Prostate gland (tissue), 2 donors: ENCODE results near the gene CDH13. TPM values are rescaled to one million over a fixed set of nuclear protein-coding genes. Genes with fewer than 3 reads are reported as not detected.

Source experiments
- DNase-seq: peaks from one replicate; pipeline ENCODE4 v3.0.0-alpha.2; 2019; ENCODE audit warnings: low spot score
- H3K27ac ChIP-seq, 2 donors: fragments of 200-600 bp; sonication (generic); 2 replicates each; pipeline ENCODE4 v1.5.1; 2017 to 2019
- H3K27me3 ChIP-seq: fragments of 200-600 bp; sonication (generic); replicated peaks from 2 replicates; pipeline ENCODE4 v1.5.1; 2019; ENCODE audit not compliant: insufficient read depth
- H3K36me3 ChIP-seq, 2 donors: fragments of 200-600 bp; sonication (generic); 1 replicate in 1 of 2; 2 replicates in 1 of 2; pipeline versions ENCODE4 v1.5.1 to v1.8.1; 2017 to 2019
- H3K4me1 ChIP-seq: fragments of 200-600 bp; sonication (generic); replicated peaks from 2 replicates; pipeline ENCODE4 v1.5.1; 2019
- H3K4me3 ChIP-seq, 2 donors: fragments of 200-600 bp; sonication (generic); 2 replicates each; pipeline ENCODE4 v1.5.1; 2017 to 2019
- H3K9me3 ChIP-seq: fragments of 200-600 bp; sonication (generic); 2 replicates; pipeline ENCODE4 v1.5.1; 2017
- CTCF ChIP-seq, 4 experiments: fragments of 200-600 bp in 2 of 4; fragments of 450-650 bp in 2 of 4; sonication (generic) in 2 of 4; IDR thresholded peaks; 1 replicate in 3 of 4; 2 replicates in 1 of 4; pipeline ENCODE4 v1.5.1; 2016 to 2019; ENCODE audit warnings: antibody characterized with exemption in 4 of 4, mild to moderate bottlenecking in 2 of 4, moderate library complexity in 2 of 4
- POLR2A ChIP-seq: fragments of 450-650 bp; IDR thresholded peaks from one replicate; pipeline ENCODE4 v1.6.1; 2016; ENCODE audit warnings: antibody characterized with exemption, mild to moderate bottlenecking
- POLR2AphosphoS5 ChIP-seq: sonication (generic); formaldehyde crosslinking; IDR thresholded peaks from one replicate; pipeline ENCODE4 v1.6.1; 2017; ENCODE audit warnings: antibody characterized with exemption
- WGBS: methylation state at CpG from one replicate; pipeline ENCODE4 v1.1.5; 2018; 5-methylcytosine and 5-hydroxymethylcytosine counted together
- intact Hi-C: fragments of 100-400 bp; cut with DNase I; formaldehyde crosslinking; loops from one replicate; pipeline ENCODE4 v1.14.2; 2022
- total RNA-seq, 2 donors: library from RNA; depleted of rRNA; stranded (reverse); fragments of >200 nt; gene quantifications; one replicate each; pipeline ENCODE4 v1.1.0, GENCODE V29; 2016

The CDH13 gene
- total RNA-seq, 2 donors from 2014 or later, result 20.6 to 23.0 TPM

GRCh38 chr16:83085660-83086059 is 458.9 kb downstream of the CDH13 start:
- no peaks in the 10 kb centered on the region for H3K36me3 ChIP-seq

GRCh38 chr16:83095941-83096692 is 469.3 kb downstream of the CDH13 start:
- no peak for DNase-seq
- no peaks in the 10 kb centered on the region for H3K4me1 ChIP-seq
- H3K9me3 ChIP-seq, result no peaks in the 10 kb centered on the region
- H3K4me3 ChIP-seq, result no peak overlapping the region
- no peaks in the 10 kb centered on the region for H3K36me3 ChIP-seq
- intact Hi-C loops, result no loop called here
- no peaks in the 10 kb centered on the region for H3K27me3 ChIP-seq
- WGBS, result 75% methylated on average over 10 of the region's 10 CpGs
- no peak for TF ChIP-seq CTCF (IDR thresholded peaks at IDR 0.05)
- no peak for TF ChIP-seq POLR2AphosphoS5
- TF ChIP-seq POLR2A, result no peak
- H3K27ac ChIP-seq, result no peak overlapping the region

More at GRCh38 chr16:83085660-83086059, 458.9 kb downstream of the CDH13 start:
- Histone ChIP-seq H3K9me3 (no peaks in the 10 kb centered on the region), H3K4me3 (no peak overlapping the region), H3K27me3 (no peaks in the 10 kb centered on the region), H3K4me1 (no peaks in the 10 kb centered on the region), H3K27ac (no peak overlapping the region)
- no peak for DNase-seq
- TF ChIP-seq POLR2AphosphoS5 (no peak), CTCF (IDR thresholded peaks at IDR 0.05) (no peak), POLR2A (no peak)
- 50% methylated on average over 3 of the region's 3 CpGs for WGBS
- intact Hi-C loops, result no loop called here

- WGBS, result 97% methylated on average over 3 of the region's 3 CpGs
- intact Hi-C loops, result no loop called here
Observed at GRCh38 chr16:83098536-83098935, 471.8 kb downstream of the CDH13 start.

GRCh38 chr16:83100679-83101078 is 473.9 kb downstream of the CDH13 start:
- Histone ChIP-seq H3K27ac (no peak overlapping the region), H3K27me3 (no peaks in the 10 kb centered on the region), H3K4me1 (no peaks in the 10 kb centered on the region), H3K36me3 (no peaks in the 10 kb centered on the region), H3K9me3 (no peaks in the 10 kb centered on the region), H3K4me3 (no peak overlapping the region)
- no peak for TF ChIP-seq CTCF (IDR thresholded peaks at IDR 0.05)
- no peak for TF ChIP-seq POLR2AphosphoS5
- no peak for TF ChIP-seq POLR2A
- intact Hi-C loops, result no loop called here
- WGBS, result 88% methylated on average over 2 of the region's 2 CpGs
- no peak for DNase-seq

More at GRCh38 chr16:83098536-83098935, 471.8 kb downstream of the CDH13 start:
- H3K9me3 ChIP-seq, result no peaks in the 10 kb centered on the region
- no peaks in the 10 kb centered on the region for H3K36me3 ChIP-seq
- no peak for DNase-seq
- no peaks in the 10 kb centered on the region for H3K4me1 ChIP-seq
- TF ChIP-seq POLR2AphosphoS5 (no peak), POLR2A (no peak), CTCF (IDR thresholded peaks at IDR 0.05) (no peak)
- H3K27ac ChIP-seq, result no peak overlapping the region
- no peak overlapping the region for H3K4me3 ChIP-seq
- H3K27me3 ChIP-seq, result no peaks in the 10 kb centered on the region

GRCh38 chr16:83102336-83102735 is 475.6 kb downstream of the CDH13 start:
- Histone ChIP-seq H3K27me3 (no peaks in the 10 kb centered on the region), H3K36me3 (no peaks in the 10 kb centered on the region), H3K9me3 (no peaks in the 10 kb centered on the region), H3K27ac (no peak overlapping the region), H3K4me1 (no peaks in the 10 kb centered on the region), H3K4me3 (no peak overlapping the region)
- 62% methylated on average over 6 of the region's 6 CpGs for WGBS
- intact Hi-C loops, result no loop called here
- TF ChIP-seq CTCF (IDR thresholded peaks at IDR 0.05) (no peak), POLR2A (no peak), POLR2AphosphoS5 (no peak)
- no peak for DNase-seq
